Left renal pelvis (tissue), 4 donors: ENCODE data around the gene SIGLEC15. TPM values are rescaled to one million over a fixed set of nuclear protein-coding genes. Genes with fewer than 3 reads are reported as not detected.
"Not testable (repeated sequence)": the region's sequence is repeated elsewhere in the genome, so short reads cannot be mapped to it uniquely, and the experiment has no call there.

Source experiments
- DNase-seq, 4 donors: peaks; one replicate each; pipeline ENCODE4 v3.0.0-alpha.2; 2013; ENCODE audit warnings: low read depth in 4 of 4, low spot score in 3 of 4
- polyA plus RNA-seq, 4 donors: library from polyadenylated mRNA; unstranded; fragments of 120-200 nt; gene quantifications; one replicate each; pipeline ENCODE4 v1.2.1, GENCODE V29; 2013; ENCODE audit not compliant: insufficient read length in 4 of 4

The SIGLEC15 gene
- polyA plus RNA-seq, 4 donors = 0.46 to 1.0 (median 0.60) TPM

DNA sequence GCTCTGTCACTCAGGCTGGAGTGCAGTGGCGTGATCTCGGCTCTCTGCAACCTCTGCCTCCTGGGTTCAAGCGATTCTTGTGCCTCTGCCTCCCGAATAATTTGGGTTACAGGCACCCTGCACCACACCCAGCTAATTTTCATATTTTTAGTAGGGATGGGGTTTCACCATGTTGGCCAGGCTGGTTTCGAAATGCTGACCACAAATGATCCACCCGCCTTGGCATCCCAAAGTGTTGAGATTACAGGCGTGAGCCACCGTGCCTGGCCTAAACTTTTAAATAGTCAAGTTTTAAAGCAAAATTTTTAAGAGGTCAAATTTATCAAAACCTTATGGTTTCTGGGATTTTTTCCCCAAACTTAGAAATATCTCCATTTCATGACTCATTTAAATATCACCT lies 6.7 kb upstream of the SIGLEC15 start:
- not testable (repeated sequence) for DNase-seq

DNA sequence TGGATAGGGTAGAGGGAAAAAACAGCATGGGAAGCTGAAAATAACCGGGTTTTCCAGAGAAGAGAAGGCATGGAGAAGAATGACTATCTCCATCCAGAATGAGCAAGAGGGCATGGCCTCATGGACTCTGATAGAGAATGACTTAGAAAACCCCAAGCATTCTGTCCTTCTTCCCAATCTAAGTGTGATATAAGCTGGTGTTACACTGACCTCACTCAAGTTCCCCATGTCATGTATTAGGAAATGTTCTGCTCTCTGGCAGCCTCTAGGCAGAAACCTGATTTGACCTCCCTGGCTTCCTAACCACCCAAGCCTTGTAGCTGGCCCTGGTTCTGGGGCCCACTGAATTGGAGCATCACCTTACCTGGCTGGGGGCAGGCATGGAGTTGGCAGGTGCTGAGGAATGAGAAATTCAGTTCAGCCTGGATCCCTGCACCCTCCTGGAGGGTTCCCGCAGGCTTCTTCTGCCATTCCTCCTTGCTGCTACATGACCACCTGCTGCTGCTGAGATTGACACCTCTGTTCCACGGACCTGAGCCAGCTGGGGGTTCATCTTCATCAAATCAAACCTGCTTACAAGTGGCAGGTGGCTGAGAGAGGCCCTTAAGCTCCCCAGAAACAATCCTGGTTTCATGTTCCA lies 5.2 kb upstream of the SIGLEC15 start:
- no peak for DNase-seq

DNA sequence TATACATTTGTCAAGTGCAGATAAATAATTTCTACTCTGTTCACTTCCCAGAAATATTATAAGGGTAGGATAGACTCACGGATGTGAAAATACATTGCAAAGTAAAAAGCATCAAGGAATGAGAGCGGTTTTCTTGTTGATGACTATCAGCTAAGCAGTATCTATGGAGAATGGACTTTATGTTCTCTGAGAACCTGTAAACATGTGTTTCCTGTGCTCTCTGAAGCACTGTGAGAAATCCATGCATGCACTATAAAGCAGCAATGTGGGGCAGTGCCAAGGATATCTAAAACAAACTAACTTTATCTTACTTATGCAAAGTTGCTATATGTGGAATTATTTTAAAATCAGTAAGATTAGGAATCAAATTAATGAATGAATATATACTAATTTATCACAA lies 4.4 kb upstream of the SIGLEC15 start:
- no peak for DNase-seq

DNA sequence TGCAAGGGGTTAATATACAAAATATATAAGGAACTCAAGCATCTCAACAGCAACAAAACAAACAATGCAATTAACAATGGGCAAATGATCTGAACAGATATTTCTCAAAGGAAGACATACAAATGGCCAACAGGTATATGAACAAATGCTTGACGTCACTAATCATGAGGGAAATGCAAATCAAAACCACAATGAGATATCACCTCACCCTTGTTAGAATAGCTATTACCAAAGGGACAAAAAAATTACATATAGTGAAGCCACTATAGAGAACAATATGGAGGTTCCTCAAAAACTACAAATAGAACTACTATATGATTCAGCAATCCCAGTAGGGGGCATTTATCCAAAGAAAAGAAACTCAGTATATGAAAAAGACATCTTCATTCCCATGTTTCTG lies 3.8 kb upstream of the SIGLEC15 start:
- DNase-seq = no peak

DNA sequence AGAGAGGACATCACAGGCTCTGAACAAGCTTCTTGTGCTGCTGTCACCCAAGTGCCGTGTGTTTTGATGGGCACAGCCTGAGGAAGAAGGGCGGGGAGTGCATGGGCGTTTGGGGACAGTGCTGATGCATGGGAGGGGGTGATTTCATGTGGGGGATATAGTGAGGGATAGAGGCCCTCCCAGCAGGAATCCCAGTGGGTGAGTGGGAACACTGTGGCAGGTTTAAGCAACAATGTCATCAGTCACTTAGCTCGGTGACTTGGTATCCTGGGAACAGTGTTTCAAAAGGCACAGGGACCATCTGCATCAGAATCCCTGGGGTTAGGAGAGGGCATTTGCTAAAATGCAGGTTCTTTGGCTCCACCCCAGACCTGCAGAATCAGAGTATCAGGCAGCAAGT lies 609 bp downstream of the SIGLEC15 start:
- DNase-seq = no peak

DNA sequence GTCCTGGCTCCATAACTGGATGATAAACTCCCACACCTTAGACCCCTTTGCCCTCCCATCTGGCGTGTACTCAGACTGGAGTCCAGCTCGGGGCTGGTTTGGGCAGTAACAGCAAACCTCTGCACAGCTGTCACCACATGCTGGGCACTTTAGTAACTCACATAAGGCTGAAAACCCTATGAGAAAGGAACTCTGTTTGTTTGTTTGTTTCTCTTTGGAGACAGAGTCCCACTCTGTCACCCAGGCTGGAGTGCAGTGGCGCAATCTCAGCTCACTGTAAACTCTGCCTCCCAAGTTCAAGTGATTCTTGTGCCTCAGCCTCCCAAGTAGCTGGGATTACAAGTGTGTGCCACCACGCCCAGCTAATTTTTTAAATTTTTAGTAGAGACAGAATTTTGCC lies 1.2 kb downstream of the SIGLEC15 start:
- not testable (repeated sequence) for DNase-seq

DNA sequence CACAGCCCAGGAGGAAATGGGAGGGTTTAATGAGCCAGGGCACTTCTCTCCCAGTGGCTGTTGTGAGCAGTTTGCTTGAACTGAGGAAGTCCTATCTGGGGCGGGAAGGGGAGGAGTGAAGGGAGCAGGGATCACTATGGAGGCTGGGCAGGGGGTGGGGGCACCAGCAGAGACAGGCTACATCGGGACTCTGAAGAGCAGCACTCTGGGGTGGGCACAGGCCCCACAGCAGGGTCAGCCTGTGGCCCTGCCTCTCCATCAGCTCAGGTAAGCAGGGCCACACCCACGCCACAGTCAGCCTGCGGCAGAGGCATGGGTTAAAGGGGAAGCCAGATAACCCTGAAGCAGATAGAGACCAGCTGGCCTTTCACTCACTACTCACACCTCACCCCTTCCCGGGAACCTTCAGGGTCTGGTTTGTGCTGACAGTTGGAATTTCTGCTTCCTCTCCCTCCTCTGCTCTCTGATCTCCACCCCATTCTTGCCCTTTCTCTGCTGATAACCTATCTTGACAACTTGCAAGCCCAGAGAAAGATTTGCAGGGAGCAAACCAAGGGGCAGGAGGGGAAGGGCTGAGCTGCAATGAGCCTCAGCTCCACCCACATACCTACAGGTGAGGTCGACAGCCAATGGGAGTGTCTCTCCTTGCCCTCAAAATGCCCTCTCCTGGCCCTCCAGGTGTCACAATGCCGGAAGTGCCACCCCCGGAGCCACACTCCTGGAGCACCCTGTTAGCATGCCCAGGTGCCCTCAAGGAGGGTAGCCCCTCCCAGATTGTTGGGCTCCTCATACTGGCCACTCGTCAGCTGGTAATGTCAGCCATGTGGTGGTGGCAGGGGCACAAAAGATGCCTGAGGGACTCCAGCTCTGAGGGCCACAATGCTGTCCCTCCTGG lies 3.7 kb downstream of the SIGLEC15 start:
- DNase-seq = no peak

DNA sequence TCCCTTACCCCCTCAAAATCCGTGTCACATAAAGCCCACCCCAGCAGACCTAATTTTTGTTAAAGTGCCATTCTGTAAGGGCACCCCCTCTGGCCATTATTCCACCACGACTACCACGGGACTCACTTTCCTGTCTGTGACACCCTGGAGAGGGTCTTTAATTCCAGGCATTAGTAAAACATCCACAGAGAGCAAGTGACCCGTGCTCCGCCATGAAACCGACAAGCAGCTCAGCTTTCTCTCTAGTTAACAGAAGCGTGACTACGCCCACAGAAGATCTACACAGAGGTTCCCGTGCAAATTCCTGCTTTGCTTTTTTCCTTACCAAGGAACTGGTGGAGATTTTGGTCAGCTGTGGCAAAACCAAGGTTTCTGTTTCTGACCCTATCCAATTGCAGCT lies 4.4 kb downstream of the SIGLEC15 start:
- DNase-seq = no peak

DNA sequence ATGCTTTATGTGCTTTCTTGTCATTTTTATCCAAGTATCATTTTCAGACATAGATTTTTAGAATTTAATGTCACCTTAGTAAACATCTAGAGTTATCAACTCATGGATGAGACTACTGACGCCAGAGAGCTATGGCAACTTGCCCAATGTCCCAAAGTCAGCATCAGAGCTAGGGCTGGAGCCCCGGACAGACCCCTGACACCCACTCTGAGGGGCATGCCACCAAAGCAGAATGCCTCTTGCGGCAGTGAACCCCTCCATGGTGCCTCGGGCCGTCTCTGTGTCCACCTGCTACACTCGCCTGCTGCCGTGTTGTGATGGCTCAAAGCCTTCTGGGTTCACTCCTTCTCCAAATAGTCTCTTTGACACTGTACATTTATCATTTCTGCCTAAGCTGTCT lies 5.4 kb downstream of the SIGLEC15 start:
- no peak for DNase-seq

DNA sequence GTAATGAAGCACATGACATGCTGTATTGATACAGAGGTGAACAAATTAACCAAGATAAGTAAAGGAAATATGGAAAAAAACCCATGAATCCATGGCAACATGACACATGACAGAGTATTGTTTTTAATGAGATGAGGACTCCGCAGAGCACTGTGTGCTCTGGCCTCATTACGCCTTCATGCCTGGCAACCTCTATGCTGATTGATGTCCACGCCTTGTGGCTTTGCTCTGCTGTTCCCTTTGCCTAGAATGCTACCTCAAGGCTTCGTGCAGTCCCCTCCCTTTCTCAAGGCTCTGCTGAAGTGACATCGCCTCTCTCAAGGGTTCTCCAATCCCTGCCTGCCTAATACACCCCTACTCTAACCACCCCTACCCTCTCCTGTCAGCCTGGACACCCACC lies 8.4 kb downstream of the SIGLEC15 start:
- DNase-seq = no peak

DNA sequence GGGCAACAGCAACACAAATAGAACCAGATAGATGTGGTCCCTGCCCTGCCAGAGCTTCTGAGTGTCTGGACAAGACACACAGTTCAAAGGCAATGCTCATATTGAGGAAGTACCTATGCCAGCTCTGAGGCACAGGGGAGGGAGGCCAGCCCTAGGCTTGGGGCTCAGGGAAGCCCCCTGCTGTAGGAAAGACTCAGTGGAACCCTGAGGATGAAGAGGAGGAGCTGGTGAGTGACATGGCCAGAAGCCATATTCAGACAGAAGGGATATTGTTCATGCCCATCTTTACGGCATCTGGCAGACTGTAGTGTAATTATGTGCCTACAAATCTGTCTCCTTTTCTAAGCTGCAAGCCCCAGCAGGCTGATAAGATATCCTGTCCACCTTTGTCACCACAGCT lies 8.8 kb downstream of the SIGLEC15 start:
- DNase-seq = no peak

DNA sequence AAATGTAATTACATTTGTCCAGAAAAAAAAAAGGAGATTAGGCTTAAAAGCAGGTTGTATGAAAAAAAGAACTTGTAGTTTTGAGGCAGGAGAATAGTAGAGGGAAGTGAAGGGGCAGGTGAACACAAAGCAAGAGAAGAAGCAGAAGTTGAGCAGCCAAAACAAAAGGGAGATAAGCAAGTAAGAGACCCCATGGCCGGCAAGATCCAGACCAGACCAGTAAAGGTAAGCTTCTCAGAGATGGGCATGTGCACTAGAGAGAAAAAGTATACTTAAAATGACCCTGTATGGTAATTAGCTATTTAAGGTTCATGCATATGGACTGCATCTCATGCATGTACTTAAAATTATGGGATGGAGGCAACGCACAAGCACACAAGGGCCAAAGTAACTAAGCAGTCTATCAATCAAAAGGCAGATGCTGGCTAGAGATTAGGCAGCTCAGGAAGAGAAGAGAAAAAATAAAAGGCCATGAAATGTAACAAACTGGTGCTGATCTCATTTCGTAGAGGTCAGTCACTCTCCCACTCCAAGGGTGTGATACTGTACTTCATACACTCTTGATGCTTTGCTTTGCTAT lies 9.7 kb downstream of the SIGLEC15 start:
- no peak for DNase-seq

DNA sequence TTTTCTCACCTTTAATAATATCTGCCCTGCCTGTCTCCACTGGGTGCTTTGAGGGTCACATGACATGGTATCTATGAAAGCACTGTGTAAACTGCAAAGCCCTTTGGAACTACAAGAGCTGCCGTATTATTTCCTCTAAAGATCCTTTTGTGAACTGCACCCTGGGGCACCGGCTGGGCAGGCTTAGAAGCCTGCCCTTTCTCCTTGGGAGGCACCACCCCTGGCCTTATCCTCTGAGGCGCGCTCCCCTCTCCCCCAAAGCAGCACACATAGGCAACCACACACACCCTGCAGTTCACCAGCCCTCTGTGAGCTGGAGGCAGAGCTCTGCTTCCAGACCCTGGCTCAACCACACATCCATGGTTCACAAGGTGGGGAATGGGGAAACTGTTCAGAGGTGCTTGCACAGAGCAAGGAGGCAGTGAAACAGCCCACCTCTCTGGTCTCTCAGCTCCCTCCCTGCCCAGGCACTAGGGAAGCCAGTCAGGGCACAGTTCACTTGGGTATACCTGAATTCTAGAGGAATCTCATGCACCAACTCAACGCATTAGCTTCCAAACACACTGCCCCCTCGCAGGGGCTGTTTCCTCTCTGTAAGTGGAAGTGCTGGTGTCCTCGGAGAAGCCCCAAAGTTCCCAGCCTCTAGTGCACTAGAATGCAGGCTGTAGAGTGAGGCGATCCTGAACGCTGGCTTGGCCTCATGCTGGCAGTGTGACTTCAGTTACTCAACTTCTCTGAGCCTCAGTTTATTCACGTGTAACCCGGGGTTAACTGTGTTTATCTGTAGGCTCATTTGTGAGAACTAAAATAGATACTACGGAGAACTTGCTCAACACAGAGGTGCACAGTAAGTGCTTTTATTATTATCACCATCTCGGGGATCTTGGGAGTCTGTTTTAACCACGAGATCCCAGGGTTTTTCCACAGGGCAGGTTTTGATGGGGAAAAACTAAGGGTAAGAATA lies 11.0 kb downstream of the SIGLEC15 start:
- DNase-seq = no peak

DNA sequence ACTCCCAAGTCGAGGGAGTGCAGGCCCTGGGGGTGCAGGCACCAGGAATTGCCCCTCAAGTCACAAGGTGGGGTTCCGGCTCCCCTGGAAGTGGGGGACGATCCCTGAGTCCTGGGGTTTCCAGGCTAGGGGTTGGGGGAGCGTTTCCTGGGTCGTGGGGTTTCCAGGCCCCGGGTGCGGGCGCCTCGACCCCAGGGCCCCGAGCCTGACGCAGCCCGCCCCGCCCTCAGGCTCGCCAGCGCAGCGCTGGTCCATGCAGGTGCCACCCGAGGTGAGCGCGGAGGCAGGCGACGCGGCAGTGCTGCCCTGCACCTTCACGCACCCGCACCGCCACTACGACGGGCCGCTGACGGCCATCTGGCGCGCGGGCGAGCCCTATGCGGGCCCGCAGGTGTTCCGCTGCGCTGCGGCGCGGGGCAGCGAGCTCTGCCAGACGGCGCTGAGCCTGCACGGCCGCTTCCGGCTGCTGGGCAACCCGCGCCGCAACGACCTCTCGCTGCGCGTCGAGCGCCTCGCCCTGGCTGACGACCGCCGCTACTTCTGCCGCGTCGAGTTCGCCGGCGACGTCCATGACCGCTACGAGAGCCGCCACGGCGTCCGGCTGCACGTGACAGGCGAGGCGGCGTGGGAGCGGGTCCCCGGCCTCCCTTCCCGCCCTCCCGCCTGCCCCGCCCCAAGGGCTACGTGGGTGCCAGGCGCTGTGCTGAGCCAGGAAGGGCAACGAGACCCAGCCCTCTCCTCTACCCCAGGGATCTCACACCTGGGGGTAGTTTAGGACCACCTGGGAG lies 12.0 kb downstream of the SIGLEC15 start:
- no peak for DNase-seq

DNA sequence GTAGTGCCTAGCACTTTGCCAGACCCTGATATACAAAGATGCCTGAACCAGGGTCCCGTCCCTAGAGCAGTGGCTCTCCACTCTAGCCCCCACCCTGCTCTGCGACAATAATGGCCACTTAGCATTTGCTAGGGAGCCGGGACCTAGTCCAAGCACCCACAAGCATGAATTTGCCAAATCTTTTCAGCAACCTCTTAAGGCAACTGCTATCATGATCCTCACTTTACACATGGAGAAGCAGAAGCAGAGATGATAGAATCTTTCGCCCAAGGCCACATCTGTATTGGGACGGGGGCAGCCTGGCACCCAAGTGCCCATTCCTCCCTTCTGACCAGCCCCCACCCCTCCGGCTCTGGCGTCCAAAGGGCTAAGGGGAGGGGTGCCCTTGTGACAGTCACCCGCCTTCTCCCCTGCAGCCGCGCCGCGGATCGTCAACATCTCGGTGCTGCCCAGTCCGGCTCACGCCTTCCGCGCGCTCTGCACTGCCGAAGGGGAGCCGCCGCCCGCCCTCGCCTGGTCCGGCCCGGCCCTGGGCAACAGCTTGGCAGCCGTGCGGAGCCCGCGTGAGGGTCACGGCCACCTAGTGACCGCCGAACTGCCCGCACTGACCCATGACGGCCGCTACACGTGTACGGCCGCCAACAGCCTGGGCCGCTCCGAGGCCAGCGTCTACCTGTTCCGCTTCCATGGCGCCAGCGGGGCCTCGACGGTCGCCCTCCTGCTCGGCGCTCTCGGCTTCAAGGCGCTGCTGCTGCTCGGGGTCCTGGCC lies 13.0 kb downstream of the SIGLEC15 start:
- no peak for DNase-seq

DNA sequence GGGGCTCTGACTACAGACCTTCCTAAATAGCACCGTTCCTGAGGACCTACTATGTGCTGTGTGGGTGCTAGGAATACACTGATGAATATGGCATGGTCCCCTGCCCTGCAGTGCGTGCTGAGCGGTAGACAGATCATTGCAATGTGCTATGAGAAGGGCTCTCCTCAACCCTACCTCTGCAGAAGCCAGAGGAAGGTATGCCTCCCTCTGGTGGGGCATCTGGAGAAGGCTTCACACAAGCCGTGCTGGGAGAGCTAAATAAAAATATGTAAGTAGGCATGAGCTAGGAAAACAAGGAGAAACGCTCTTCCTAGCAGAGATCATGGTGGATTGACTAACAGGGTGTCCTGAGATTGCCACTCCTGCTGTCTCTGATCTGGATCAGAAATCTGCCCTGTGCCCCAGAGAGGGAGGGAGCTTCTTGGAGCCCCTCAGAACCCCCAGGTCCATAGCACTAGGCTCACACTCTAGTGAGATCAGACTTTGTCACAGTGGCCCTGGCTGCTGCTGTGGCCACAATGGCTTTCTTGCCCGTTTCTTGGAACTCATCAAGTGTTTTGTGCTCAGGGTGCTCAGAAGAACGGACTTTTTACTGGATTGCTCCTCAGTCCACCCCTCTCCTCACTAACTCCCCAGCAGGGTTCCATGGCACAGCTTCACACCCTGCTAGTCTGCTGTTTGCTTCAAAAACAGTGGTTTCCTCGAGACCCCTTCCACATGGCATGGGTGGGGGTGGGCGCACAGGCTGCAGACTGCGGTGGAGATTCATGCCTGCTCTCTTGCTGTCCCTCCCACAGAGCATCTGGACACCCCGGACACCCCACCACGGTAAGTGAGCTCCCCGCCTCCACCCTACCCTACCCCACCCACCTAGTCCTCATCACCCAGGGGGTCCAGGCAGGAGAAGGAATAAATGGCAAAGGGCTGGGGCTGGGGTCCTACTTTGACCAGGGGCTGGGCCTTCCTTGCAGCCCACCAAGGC lies 14.2 kb downstream of the SIGLEC15 start:
- DNase-seq = no peak

DNA sequence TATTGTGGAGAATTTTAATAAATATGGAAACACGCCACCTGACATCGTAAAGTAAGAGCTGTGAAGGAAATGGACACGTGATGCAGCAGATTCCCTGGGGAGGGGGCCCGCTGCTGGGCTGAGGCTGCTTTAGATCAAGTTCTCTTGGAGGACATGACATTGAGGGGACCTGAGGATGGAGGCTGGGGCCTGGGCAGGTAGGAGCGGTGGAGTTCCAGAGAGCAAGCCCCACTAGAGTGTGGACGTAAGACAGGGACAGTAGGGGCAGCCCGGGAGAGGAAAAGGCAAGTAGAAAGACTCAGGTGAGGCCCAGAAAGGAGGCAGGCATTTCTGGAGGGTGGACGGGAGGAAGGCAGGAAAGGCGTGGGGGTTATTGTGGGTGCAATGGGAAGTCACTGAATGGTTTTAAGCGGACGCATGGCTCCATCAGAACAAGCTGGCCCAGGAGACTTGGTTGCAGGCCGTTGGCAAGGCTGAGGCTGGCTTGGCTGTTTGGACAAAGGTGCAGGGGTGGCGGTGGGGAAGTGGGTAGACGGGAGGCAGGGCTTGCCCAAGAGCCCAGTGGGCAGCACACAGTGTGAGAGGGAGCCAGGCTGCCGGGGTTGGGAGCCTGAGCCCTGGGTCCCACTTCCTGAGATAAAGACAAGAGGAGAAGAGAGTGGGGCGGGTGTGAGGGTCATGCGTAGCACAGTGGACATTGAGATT lies 15.7 kb downstream of the SIGLEC15 start:
- DNase-seq = no peak
